HG02798 (cell line): ENCODE results near the gene PUSL1.

Experiments used
- ATAC-seq: cut with Tn5 transposase; IDR thresholded peaks from one replicate; pipeline ENCODE4 v1.9.1; 2021; ENCODE audit warnings: mild to moderate bottlenecking; ENCODE audit not compliant: unreplicated experiment, poor library complexity

Gene PUSL1

DNA sequence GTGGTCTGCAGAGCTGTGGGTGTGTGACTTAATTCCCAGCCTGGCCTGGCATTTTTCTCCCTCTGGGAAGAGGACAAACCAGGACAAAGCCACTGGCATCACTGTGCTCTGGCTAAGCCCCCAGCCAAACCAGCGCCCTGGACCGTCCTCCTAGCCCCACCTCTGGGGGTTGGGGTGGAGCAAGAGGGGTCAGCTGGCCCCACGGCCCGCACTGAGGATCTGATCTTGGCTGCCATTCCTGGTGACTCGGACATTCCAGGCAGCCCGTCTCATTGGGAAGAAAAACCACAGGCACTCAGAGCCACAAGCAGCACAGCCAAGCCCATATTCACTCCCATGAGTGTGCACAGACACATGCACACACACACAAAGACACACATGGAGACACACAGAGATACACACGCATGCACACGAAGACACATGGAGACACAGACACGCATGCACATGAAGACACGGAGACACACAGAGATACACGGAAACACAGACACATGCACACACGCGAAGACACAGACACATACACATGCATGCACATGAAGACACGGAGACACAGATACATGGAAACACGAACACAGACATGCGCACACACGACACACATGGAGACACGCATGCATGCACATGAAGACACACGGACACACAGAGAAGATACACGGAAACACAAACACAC is 52.2 kb downstream of the PUSL1 start:
- ATAC-seq, result no peak
